ENCODE data around the gene IGFBP3.

DNA sequence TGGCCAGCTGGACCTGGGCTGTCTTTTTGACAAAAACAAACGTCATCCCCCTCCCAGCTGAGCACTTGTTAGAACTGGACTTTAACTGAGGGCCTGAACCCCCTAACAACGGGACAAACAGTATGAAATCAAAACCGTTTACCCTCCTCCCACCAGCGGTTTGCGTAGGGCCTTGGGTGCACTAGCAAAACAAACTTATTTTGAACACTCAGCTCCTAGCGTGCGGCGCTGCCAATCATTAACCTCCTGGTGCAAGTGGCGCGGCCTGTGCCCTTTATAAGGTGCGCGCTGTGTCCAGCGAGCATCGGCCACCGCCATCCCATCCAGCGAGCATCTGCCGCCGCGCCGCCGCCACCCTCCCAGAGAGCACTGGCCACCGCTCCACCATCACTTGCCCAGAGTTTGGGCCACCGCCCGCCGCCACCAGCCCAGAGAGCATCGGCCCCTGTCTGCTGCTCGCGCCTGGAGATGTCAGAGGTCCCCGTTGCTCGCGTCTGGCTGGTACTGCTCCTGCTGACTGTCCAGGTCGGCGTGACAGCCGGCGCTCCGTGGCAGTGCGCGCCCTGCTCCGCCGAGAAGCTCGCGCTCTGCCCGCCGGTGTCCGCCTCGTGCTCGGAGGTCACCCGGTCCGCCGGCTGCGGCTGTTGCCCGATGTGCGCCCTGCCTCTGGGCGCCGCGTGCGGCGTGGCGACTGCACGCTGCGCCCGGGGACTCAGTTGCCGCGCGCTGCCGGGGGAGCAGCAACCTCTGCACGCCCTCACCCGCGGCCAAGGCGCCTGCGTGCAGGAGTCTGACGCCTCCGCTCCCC lies 32.7 kb downstream of the IGFBP3 start, which contains the start of gene IGFBP1:
- no peak for TF ChIP-seq CTCF (IDR thresholded peaks at IDR 0.05)
- no peak for TF ChIP-seq POLR2AphosphoS5 (IDR thresholded peaks at IDR 0.05)
- TF ChIP-seq EP300 (IDR thresholded peaks at IDR 0.05): no peak

Measured in esophagus muscularis mucosa (tissue), 4 donors.